ENCODE results near the gene PPP2R2B. TPM values are rescaled to one million over a fixed set of nuclear protein-coding genes. Genes with fewer than 3 reads are reported as not detected.

Gene PPP2R2B
- total and polyA plus RNA-seq, 2 donors (not counting 3 experiments of a cell fraction or from before 2014, with no cell fraction given): not detected

DNA sequence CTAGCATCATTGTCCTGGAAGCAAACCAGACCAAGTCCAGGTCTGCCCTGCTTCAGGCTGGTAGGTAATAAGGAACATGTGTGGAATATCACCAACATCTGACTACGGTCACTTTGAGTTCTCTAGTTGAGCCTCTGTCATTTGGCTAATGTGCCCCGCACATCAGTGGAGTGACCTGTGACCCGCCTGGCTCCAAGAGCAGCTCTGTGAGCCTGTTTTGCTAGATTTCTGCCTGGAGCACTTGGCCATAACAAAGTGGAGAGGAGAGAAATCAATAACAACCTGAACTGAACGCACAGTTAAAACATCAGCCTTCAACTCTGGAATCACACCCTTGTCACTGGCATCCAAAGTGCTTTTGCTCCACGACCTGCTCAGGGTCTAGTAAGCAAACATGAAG, 115.7 kb downstream of the PPP2R2B start:
- H3K79me2 ChIP-seq (ENCODE audit: control insufficient read depth, insufficient read depth, low read length): no peaks in the 10 kb centered on the region
- no peak overlapping the region for H3K27ac ChIP-seq (ENCODE audit: insufficient read depth, low read depth, low read length)
- H3K9me1 ChIP-seq (replicated peaks; ENCODE audit: control insufficient read depth, extremely low read depth, insufficient read depth, low read length): no peaks in the 10 kb centered on the region
- no peak overlapping the region for H3K4me3 ChIP-seq (replicated peaks in 1 of 3; ENCODE audit: insufficient read depth in 1 of 3, low read depth in 1 of 3, low read length in 3 of 3)
- ChIA-PET CTCF (no interaction called here), POLR2A (no interaction called here)
- TF ChIP-seq GATA2 (IDR thresholded peaks at IDR 0.05; ENCODE audit: insufficient read depth, insufficient read length, low read depth, low read length): no peak
- TF ChIP-seq FOS (IDR thresholded peaks at IDR 0.05; ENCODE audit: borderline replicate concordance, insufficient read depth, low read length): no peak
- no peak for TF ChIP-seq POLR2A (IDR thresholded peaks at IDR 0.05; ENCODE audit: low read depth, low read length)
- TF ChIP-seq, protein P1, sequence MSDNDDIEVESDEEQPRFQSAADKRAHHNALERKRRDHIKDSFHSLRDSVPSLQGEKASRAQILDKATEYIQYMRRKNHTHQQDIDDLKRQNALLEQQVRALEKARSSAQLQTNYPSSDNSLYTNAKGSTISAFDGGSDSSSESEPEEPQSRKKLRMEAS (IDR thresholded peaks at IDR 0.05; ENCODE audit: insufficient read depth, insufficient read length): no peak
- no peak for TF ChIP-seq MYC (IDR thresholded peaks at IDR 0.05; ENCODE audit: low read depth, low read length)
- TF ChIP-seq EZH2 (IDR thresholded peaks at IDR 0.05; ENCODE audit: borderline replicate concordance, low read depth, low read length, severe bottlenecking): no peak
- TF ChIP-seq JUN (IDR thresholded peaks at IDR 0.05; ENCODE audit: borderline replicate concordance, insufficient read depth, insufficient read length, low read depth): no peak
- TF ChIP-seq, protein P2, sequence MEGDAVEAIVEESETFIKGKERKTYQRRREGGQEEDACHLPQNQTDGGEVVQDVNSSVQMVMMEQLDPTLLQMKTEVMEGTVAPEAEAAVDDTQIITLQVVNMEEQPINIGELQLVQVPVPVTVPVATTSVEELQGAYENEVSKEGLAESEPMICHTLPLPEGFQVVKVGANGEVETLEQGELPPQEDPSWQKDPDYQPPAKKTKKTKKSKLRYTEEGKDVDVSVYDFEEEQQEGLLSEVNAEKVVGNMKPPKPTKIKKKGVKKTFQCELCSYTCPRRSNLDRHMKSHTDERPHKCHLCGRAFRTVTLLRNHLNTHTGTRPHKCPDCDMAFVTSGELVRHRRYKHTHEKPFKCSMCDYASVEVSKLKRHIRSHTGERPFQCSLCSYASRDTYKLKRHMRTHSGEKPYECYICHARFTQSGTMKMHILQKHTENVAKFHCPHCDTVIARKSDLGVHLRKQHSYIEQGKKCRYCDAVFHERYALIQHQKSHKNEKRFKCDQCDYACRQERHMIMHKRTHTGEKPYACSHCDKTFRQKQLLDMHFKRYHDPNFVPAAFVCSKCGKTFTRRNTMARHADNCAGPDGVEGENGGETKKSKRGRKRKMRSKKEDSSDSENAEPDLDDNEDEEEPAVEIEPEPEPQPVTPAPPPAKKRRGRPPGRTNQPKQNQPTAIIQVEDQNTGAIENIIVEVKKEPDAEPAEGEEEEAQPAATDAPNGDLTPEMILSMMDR (IDR thresholded peaks at IDR 0.05; ENCODE audit: extremely low read depth in 1 of 2, insufficient read depth in 1 of 2, low read depth in 1 of 2, low read length in 2 of 2): no peak
- TF ChIP-seq POLR2AphosphoS5 (IDR thresholded peaks at IDR 0.05; ENCODE audit: insufficient read depth, low read depth, low read length): no peak
- no TSS peak for BruUV-seq (replicated peaks)
- H2AFZ ChIP-seq (ENCODE audit: low read depth, low read length): no peak overlapping the region
- H3K4me2 ChIP-seq (ENCODE audit: insufficient read depth, low read length): no peak overlapping the region
- H3K4me1 ChIP-seq (ENCODE audit: control insufficient read depth, extremely low read depth, insufficient read depth, low read length): no peaks in the 10 kb centered on the region
- H3K27me3 ChIP-seq (ENCODE audit: control insufficient read depth in 2 of 2, insufficient read depth in 2 of 2, low read length in 2 of 2): no peaks in the 10 kb centered on the region
- no peaks in the 10 kb centered on the region for H4K20me1 ChIP-seq (replicated peaks; ENCODE audit: control insufficient read depth, extremely low read depth, insufficient read depth, low read length)
- no peak overlapping the region for H3K9ac ChIP-seq (replicated peaks; ENCODE audit: extremely low read depth, insufficient read depth, low read length)
- intact Hi-C loops (cut with micrococcal nuclease): no loop called here
- FAIRE-seq (no peak), DNase-seq (ENCODE audit: low read depth, low spot score) (no peak)
- no peaks in the 10 kb centered on the region for H3K9me3 ChIP-seq (replicated peaks; ENCODE audit: control insufficient read depth, insufficient read depth, low read length)
- H3K36me3 ChIP-seq (ENCODE audit: control insufficient read depth in 2 of 2, extremely low read depth in 1 of 2, insufficient read depth in 2 of 2, low read length in 2 of 2): no peaks in the 10 kb centered on the region
- dilution Hi-C loops (cut with MboI; ENCODE audit: extremely low pct_ligation_motif_present, low sequenced_read_pairs): no loop called here
